Bone marrow (tissue), 2 donors: ENCODE data around the gene OLFM1.
"Not testable (repeated sequence)": the region's sequence is repeated elsewhere in the genome, so short reads cannot be mapped to it uniquely, and the experiment has no call there.

Experiments used
- DNase-seq, 2 donors: peaks; one replicate each; lab custom pipeline; 2025; lab: John Stamatoyannopoulos, UW

The OLFM1 gene

GRCh38 chr9:135154050-135154615 is 66.7 kb downstream of the OLFM1 start:
- DNase-seq, result no peak

- DNase-seq, result no peak
Measured at GRCh38 chr9:135155396-135155795, 67.9 kb downstream of the OLFM1 start.

DNA sequence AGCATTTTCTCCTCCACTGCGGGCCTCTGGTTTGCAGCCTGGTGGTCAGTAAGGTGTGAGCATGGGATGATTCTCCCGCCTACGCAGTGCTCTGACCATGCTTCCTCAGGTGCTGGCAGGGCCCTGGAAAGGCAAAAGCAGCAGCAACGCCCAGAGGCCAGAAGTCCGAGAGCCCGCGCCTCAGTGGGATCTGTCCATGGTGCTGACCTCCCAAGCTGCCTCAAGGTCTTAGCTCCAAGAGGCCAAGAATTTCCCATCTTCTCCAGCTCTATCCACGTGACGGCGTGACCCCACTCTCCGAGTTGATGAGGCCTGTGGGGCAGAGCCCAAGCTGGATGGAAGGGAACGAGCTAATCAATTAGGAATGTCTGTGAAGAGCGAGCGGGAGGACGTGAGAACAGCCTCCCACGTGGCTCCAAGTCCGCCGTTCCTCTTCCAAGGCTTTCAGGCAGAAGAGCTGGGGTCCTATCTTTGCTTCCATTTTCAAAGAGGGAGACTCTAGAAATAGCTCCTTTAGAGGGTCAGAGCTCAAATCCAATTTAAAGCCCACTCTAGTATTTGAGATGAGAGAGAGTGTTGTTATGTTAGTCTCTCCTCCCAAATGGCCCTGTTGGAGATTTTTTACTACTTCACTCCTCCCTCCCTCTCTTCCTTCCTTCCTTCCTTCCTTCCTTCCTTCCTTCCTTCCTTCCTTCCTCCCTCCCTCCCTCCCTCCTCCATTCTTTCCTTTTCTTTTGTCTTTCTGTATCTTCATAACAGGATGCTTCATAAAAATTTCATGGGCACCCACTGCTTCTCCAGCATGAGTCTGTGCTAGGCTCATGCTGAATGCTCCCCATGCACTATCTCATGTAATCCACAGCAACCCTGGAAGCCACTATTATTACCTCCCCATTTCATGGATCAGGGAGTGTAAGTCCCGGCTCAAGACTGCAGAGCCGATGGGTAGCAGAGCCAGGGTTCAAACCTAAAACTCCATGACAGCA is 69.3 kb downstream of the OLFM1 start:
- no peak for DNase-seq

DNA sequence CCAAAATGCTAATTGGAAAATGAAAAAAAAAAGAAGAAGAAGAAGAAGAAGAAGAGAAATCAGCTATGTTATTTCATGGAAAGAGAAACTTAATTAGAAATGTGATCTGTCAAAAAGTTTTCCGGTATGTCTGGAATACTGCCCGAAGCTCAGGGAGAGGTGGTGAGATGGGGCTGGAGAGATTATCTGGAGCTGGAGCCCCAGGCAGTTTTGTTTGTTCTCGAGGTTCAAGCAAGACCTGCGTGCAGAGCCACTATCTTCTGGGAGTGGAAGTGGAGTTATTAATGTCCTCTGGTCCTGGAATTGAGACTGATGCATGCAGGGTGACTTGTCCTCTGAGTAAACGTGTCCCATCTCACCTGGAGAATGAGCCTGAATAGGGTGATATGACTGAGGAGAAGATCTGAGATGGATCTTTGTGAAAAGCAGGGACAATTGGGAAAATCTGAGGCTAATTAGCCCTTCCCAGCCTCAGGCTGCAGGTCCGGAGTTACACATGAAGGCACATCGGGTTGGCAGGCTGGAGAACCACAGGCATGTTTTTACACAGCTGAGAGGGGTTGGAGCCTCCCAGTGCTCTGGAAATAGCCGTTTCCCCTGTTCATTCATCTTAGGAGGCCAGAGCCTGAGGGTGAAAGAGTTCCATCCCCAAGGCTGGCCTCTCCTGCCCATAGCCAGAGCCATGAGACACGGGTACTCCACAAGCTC is 70.5 kb downstream of the OLFM1 start:
- DNase-seq, result no peak

DNA sequence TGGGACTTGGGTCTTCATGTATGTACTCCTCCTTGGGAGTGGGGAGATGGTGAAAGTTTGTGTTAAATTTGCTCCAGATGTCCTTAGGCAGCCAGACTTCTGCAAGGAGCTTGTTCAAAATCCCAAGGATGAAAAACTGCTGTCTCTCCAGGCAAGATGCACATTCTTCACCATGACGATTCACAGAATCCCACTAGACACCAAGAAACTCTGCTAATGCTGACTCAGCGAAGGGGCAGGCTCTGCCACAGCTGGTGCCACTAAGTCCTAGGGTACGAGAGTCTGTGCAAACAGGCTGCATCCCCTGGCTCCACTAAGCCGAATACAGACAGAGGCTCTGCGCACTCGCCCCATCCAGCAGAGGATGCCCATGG is 71.1 kb downstream of the OLFM1 start:
- DNase-seq, result no peak

- no peak for DNase-seq
Measured at GRCh38 chr9:135159801-135160200, 72.3 kb downstream of the OLFM1 start.

- DNase-seq, result no peak
Measured at GRCh38 chr9:135160862-135161261, 73.4 kb downstream of the OLFM1 start.

DNA sequence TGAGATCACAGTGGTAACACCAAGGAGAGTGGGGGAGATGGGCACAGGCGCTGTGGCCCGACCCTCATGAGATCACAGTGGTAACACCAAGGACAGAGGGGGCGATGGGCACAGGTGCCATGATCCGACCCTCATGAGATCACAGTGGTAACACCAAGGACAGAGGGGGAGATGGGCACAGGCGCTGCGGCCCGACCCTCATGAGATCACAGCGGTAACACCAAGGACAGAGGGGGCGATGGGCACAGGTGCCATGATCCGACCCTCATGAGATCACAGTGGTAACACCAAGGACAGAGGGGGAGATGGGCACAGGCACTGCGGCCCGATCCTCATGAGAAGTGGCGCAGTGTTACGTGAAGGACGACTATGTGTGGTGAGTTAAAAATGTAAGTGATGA is 75.1 kb downstream of the OLFM1 start:
- DNase-seq, result not testable (repeated sequence)

GRCh38 chr9:135163023-135163780 is 75.7 kb downstream of the OLFM1 start:
- DNase-seq, result no peak

- DNase-seq, result no peak
Measured at GRCh38 chr9:135164036-135164435, 76.6 kb downstream of the OLFM1 start.

DNA sequence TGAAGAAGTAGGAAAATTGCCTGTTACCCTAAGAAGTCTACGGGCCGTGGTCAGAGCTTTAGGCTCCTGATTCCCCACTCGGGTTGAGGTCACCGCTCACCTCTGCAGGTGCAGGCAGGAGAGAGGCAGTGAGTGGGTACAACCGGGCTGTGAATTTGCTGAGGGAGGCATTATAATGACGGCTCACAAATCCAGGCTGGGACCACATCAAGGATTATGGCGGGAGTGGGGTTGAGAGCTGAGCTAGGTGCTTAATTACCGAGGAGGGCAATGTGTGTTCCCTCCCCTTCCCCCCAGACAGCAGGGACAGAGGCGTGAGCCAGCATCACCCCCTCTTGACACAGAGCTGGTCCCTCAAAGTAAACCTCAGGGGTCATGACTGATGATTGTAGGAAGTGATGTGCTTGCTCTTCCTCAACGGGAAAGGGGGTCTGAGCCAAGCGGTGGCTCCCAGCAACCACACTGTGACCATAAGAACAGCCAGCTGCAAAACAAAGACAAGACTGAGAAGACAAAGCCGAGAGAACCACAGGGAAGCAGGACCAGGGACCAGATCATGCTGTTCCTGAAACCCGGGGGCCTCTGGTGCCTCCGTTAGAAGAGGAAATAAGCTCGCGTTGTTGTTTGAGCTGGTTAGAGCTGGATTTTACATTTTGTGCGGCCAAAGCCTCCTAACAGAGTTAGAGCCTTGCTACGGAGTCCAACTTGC is 77.7 kb downstream of the OLFM1 start:
- DNase-seq, result no peak

GRCh38 chr9:135165756-135166519 is 78.5 kb downstream of the OLFM1 start:
- DNase-seq, result no peak

- DNase-seq, result no peak
Measured at GRCh38 chr9:135166565-135166964, 79.1 kb downstream of the OLFM1 start.

GRCh38 chr9:135167356-135167755 is 79.9 kb downstream of the OLFM1 start:
- no peak for DNase-seq

- no peak for DNase-seq
Measured at GRCh38 chr9:135167849-135168655, 80.6 kb downstream of the OLFM1 start.

DNA sequence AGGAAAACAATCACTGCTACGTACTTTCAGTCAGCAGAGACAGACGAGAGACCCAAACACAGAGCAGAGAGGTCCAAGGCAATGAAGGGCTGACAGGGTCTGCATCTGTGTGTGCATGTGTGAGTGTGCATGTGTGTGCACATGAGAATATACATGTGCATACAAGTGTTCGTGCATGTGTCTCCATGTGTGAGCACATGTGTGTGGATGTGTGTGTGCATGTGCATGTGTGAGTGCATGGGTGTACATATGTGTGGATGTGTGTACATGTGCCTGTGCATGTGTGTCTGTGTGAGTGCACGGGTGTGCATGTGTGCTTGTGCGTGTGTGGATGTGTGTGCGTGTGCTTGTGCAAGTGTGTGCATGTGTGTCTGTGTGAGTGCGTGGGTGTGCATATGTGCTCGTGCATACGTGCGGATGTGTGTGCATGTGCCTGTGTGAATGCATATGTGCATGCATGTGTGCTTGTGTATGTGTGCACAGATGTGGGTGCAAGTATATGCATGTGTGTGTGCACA is 82.3 kb downstream of the OLFM1 start:
- no peak for DNase-seq

DNA sequence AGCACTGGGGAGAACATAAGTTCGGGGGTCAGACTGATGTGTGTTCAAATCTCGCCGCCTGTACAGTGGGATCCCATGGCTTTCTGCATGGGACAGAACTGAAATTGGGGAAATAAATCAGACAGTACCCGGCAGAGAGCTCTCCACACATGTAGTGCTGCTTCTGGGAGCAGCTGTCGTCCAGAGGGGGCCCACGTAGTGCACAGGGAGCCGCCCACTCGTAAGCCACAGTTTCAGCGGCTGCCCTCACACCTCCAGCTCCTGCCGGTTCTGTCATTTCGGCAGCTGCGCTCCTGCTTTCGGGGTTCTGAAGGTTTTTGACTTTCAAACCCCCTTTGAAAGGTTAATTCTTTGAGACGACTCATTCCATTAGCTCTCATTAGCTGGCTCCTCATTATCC is 83.1 kb downstream of the OLFM1 start:
- DNase-seq, result no peak
